CD8-positive, alpha-beta memory T cell (primary cell): ENCODE measurements around the gene EML3. TPM values are rescaled to one million over a fixed set of nuclear protein-coding genes. Genes with fewer than 3 reads are reported as not detected.

ENCODE experiments used
- CTCF ChIA-PET: fragments of 350-600 bp; sonication (Branson Sonifier 250); formaldehyde crosslinking; loops from one replicate; lab custom pipeline; 2021; ENCODE audit warnings: antibody characterized with exemption; lab: Charles Lee
- POLR2A ChIA-PET: fragments of 350-600 bp; sonication (Branson Sonifier 250); formaldehyde crosslinking; loops from one replicate; lab custom pipeline; 2021; ENCODE audit warnings: antibody characterized with exemption; lab: Charles Lee
- DNase-seq, 5 donors: peaks; one replicate each; pipeline versions ENCODE4 v3.0.0 to v3.0.0-alpha.2; 2020 to 2022; ENCODE audit warnings: mixed read lengths in 1 of 5
- H3K27ac ChIP-seq: one replicate; pipeline ENCODE4 v1.7.0; 2013; ENCODE audit warnings: low read depth, mild to moderate bottlenecking, low read length, moderate library complexity
- H3K27me3 ChIP-seq: 2 replicates; pipeline ENCODE4 v1.7.0; 2013; ENCODE audit warnings: low read length, mild to moderate bottlenecking; ENCODE audit not compliant: insufficient read depth, poor library complexity, severe bottlenecking
- H3K36me3 ChIP-seq: 2 replicates; pipeline ENCODE4 v1.7.0; 2013; ENCODE audit warnings: mild to moderate bottlenecking, low read length, moderate library complexity; ENCODE audit not compliant: insufficient read depth
- H3K4me1 ChIP-seq: 2 replicates; pipeline ENCODE4 v1.7.0; 2013; ENCODE audit warnings: mild to moderate bottlenecking, low read length, moderate library complexity; ENCODE audit not compliant: insufficient read depth
- H3K4me3 ChIP-seq: 2 replicates; pipeline ENCODE4 v1.7.0; 2013; ENCODE audit warnings: mild to moderate bottlenecking, low read length
- H3K9me3 ChIP-seq: 2 replicates; pipeline ENCODE4 v1.7.0; 2013; ENCODE audit warnings: mild to moderate bottlenecking, low read length
- H3K27ac Mint-ChIP-seq, 8 donors: one replicate each; pipeline ENCODE4 v1.8.0; 2020 to 2021; ENCODE audit warnings: mixed read lengths in 8 of 8, mild to moderate bottlenecking in 6 of 8, inconsistent platforms in 3 of 8, moderate library complexity in 3 of 8
- H3K27me3 Mint-ChIP-seq, 2 donors: one replicate each; pipeline ENCODE4 v1.8.0; 2020 to 2021; ENCODE audit warnings: mixed read lengths in 2 of 2, mild to moderate bottlenecking in 1 of 2, moderate library complexity in 1 of 2
- H3K36me3 Mint-ChIP-seq, 3 donors: one replicate each; pipeline ENCODE4 v1.8.0; 2020 to 2021; ENCODE audit warnings: mixed read lengths in 3 of 3, inconsistent platforms in 1 of 3, mild to moderate bottlenecking in 1 of 3
- H3K4me1 Mint-ChIP-seq, 3 donors: one replicate each; pipeline ENCODE4 v1.8.0; 2020 to 2021; ENCODE audit warnings: mixed read lengths in 3 of 3, inconsistent platforms in 1 of 3, mild to moderate bottlenecking in 1 of 3
- H3K4me3 Mint-ChIP-seq, 7 donors: one replicate each; pipeline ENCODE4 v1.8.0; 2020 to 2021; ENCODE audit warnings: mixed read lengths in 7 of 7, mild to moderate bottlenecking in 6 of 7, moderate library complexity in 4 of 7, inconsistent platforms in 2 of 7
- H3K9me3 Mint-ChIP-seq, 5 donors: one replicate each; pipeline ENCODE4 v1.8.0; 2020 to 2022; ENCODE audit warnings: mixed read lengths in 5 of 5, mild to moderate bottlenecking in 3 of 5, moderate library complexity in 2 of 5, inconsistent platforms in 1 of 5
- polyA plus RNA-seq: library from polyadenylated mRNA; unstranded; fragments of 300-500 nt; fragmentation: Illumina TruSeq; gene quantifications from one replicate; pipeline ENCODE4 v1.2.3, GENCODE V29; 2021
- total RNA-seq, 2 experiments: library from RNA; stranded (reverse); gene quantifications; one replicate each; pipeline ENCODE4 v1.2.3, GENCODE V29; 2021

The EML3 gene
- total and polyA plus RNA-seq, 3 experiments from 2014 or later = 22.9 to 134 (median 133) TPM

DNA sequence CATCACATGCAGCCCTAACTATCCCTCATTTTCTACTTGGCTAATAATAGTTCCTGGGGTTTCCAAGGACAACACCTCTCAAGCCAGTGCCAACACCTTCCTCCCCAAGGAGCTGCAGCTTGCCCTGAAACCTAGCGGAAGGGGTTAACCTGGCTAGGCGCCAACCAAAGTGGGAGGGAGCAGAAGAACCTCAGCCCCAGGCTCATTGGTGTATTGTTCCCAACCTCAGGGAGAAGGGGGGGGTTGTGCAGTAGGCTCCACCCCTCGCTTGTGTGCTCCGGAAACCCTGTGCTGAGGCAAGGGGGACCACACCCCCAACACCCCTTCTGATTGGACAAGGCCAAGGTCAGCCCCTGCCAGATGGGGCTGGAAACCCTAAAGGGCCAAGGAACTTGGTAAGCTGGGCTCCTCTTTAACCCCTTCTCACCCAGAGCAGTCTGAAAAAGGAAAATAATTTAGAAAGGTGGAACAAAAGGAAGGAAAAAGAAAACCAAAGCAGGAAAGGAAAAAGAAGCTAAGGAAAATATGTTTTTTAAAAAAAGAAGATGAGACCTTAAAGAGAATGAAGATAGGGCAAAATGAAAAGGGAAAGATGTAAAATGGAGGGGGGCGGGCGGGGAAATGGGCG is 13.4 kb downstream of the EML3 start:
- ChIA-PET CTCF (interaction anchor here (0.7 to 1.4 kb wide), 6 partner anchors 8 to 66 kb away, joined by 3 to 5 read pairs (median 3); partner anchors contain the start of genes C11orf98, CSKMT and TUT1), POLR2A (interaction anchor here (0.6 to 3.5 kb wide), 8 partner anchors 8 to 282 kb away, joined by 3 to 63 read pairs (median 4); partner anchors contain the start of genes C11orf98, CSKMT, HNRNPUL2 and LBHD1)
- peak; percentile 89 to 98 (median 98) for DNase-seq
- Mint-ChIP-seq H3K9me3 (no peaks in the 10 kb centered on the region), H3K4me1 (peaks cover 56 to 71% (median 68%) of the 10 kb centered on the region in 3 donors), H3K36me3 (peaks cover 27 to 90% (median 40%) of the 10 kb centered on the region in 3 donors), H3K27me3 (peaks cover 0 to 5% of the 10 kb centered on the region in 2 donors), H3K4me3 (peak overlapping the region; percentile 91 to 97 (median 93)), H3K27ac (peak overlapping the region; percentile 92 to 98 (median 96))
- H3K4me3 ChIP-seq = peak overlapping the region; percentile 89
- H3K4me1 ChIP-seq = peaks cover 29% of the 10 kb centered on the region
- no peaks in the 10 kb centered on the region for H3K27me3 ChIP-seq
- H3K36me3 ChIP-seq = peaks cover 52% of the 10 kb centered on the region
- peak overlapping the region; percentile 86 for H3K27ac ChIP-seq
- no peaks in the 10 kb centered on the region for H3K9me3 ChIP-seq

DNA sequence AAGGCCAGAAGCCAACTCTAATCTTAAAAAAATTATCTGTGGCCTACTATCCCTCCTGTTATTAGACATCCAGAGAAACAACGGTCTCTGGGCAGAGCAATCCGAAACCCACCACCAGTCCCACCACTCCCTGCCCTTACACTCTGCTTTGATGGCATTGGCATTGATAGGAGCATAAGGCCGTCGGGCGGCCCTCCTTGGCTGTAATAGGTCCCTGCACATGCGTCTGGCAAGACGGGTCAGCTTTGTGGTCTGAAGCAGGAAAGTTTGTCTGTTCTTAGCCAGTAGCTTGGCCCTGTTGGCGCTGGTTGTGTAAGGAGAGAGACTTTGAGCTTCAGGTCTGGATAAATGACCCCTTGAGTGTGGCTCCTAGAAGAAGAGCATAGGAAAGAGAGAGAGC is 17.5 kb downstream of the EML3 start:
- Histone ChIP-seq H3K4me3 (no peak overlapping the region), H3K9me3 (no peaks in the 10 kb centered on the region), H3K4me1 (peaks cover 55% of the 10 kb centered on the region), H3K27ac (no peak overlapping the region), H3K36me3 (peaks cover 50% of the 10 kb centered on the region), H3K27me3 (no peaks in the 10 kb centered on the region)
- no peak for DNase-seq
- ChIA-PET POLR2A (no interaction called here), CTCF (interaction anchor here (0.9 to 5.1 kb wide), 4 partner anchors 17 to 99 kb away, joined by 3 to 46 read pairs (median 26); partner anchors contain the start of genes B3GAT3, C11orf98 and CSKMT)
- Mint-ChIP-seq H3K4me1 (peaks cover 60 to 80% (median 80%) of the 10 kb centered on the region in 3 donors), H3K27me3 (peaks cover 0 to 6% of the 10 kb centered on the region in 2 donors), H3K4me3 (peak overlapping the region in 2 of 7 donors; percentile 29 to 37), H3K36me3 (peaks cover 23 to 82% (median 34%) of the 10 kb centered on the region in 3 donors), H3K27ac (peak overlapping the region in 4 of 8 donors; percentile 56 to 88 (median 70)), H3K9me3 (no peaks in the 10 kb centered on the region)

DNA sequence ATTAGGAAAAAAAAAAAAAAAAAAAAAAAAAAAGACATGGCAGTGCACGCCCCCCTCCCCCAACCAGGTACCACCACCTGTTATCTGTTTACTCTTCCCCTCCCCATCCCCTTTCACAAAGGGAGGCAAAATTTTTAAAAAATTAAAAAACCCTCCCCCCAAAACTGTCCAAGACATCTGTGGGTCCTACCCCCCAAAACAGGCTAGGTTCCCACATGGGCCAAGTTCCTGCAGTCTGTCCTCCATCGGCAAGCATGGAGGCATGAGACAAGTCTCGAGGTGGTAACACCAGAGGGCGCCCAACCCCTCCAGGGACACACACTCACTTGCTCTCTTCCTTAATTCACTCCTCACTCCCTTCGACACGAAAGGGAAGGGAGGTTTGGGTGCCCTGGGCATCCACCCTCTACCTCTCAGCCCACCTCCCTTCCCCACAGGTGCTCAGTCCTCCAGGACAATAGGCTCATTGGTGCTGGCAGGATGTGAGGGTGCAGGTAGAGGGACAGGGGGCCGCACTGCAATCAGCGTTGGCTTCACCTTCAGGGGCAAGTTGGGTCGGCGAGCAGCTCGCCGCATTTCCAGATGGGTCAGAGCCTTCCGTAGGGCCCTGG is 19.0 kb downstream of the EML3 start:
- Histone ChIP-seq H3K36me3 (peaks cover 52% of the 10 kb centered on the region), H3K4me3 (no peak overlapping the region), H3K27me3 (no peaks in the 10 kb centered on the region), H3K9me3 (no peaks in the 10 kb centered on the region), H3K27ac (no peak overlapping the region), H3K4me1 (peaks cover 52% of the 10 kb centered on the region)
- CTCF ChIA-PET = interaction anchor here (0.7 to 5.1 kb wide), 21 partner anchors 8 to 312 kb away, joined by 3 to 46 read pairs (median 7); partner anchors contain the start of genes B3GAT3, C11orf98, CSKMT and EEF1G
- peak overlapping the region; percentile 59 to 94 (median 72) for H3K4me3 Mint-ChIP-seq
- POLR2A ChIA-PET = interaction anchor here (0.6 to 3.3 kb wide), 10 partner anchors 15 to 1511 kb away, joined by 3 to 71 read pairs (median 12); partner anchors contain the start of genes B3GAT3, C11orf98, CSKMT and EML3
- no peaks in the 10 kb centered on the region for H3K9me3 Mint-ChIP-seq
- peaks cover 13 to 72% (median 22%) of the 10 kb centered on the region in 3 donors for H3K36me3 Mint-ChIP-seq
- peaks cover 46 to 79% (median 70%) of the 10 kb centered on the region in 3 donors for H3K4me1 Mint-ChIP-seq
- peak overlapping the region; percentile 84 to 99 (median 97) for H3K27ac Mint-ChIP-seq
- peaks cover 0 to 3% of the 10 kb centered on the region in 2 donors for H3K27me3 Mint-ChIP-seq
- peak; percentile 65 to 87 (median 69) for DNase-seq

DNA sequence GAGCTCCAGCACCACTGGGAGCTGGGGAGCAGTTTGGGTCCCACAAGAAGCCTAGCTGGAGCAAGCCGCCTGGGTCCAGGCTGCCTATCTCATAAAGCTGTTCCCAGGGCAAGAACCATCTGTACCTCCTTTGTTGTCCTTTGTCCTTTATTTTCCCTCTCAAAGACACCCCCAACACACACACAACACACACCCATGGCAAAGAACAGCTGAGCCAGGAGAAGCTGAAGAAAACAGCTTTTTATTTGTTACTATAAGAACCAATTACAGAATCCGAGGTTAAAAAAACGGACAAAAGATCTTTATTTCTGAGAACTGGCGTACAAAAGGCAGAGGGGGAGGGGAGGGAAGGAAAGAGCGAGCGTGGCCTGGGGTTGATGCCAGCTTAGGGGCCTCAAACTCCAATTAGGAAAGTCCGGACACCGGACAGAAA is 19.6 kb downstream of the EML3 start:
- Histone ChIP-seq H3K4me1 (peaks cover 47% of the 10 kb centered on the region), H3K27ac (peak overlapping the region; percentile 92), H3K27me3 (no peaks in the 10 kb centered on the region), H3K36me3 (peaks cover 48% of the 10 kb centered on the region), H3K9me3 (no peaks in the 10 kb centered on the region), H3K4me3 (no peak overlapping the region)
- Mint-ChIP-seq H3K27me3 (peaks cover 0 to 3% of the 10 kb centered on the region in 2 donors), H3K4me1 (peaks cover 41 to 75% (median 64%) of the 10 kb centered on the region in 3 donors), H3K27ac (peak overlapping the region in 7 of 8 donors; percentile 64 to 99 (median 98)), H3K9me3 (no peaks in the 10 kb centered on the region), H3K4me3 (peak overlapping the region in 2 of 7 donors; percentile 5 to 72), H3K36me3 (peaks cover 11 to 72% (median 20%) of the 10 kb centered on the region in 3 donors)
- ChIA-PET CTCF (interaction anchor here (0.7 to 5.1 kb wide), 24 partner anchors 8 to 312 kb away, joined by 3 to 46 read pairs (median 8); partner anchors contain the start of genes B3GAT3, C11orf98, CSKMT and EEF1G), POLR2A (interaction anchor here (0.5 to 3.3 kb wide), 13 partner anchors 10 to 1511 kb away, joined by 3 to 71 read pairs (median 8); partner anchors contain the start of genes B3GAT3, C11orf98, CSKMT and EML3)
- DNase-seq = no peak

DNA sequence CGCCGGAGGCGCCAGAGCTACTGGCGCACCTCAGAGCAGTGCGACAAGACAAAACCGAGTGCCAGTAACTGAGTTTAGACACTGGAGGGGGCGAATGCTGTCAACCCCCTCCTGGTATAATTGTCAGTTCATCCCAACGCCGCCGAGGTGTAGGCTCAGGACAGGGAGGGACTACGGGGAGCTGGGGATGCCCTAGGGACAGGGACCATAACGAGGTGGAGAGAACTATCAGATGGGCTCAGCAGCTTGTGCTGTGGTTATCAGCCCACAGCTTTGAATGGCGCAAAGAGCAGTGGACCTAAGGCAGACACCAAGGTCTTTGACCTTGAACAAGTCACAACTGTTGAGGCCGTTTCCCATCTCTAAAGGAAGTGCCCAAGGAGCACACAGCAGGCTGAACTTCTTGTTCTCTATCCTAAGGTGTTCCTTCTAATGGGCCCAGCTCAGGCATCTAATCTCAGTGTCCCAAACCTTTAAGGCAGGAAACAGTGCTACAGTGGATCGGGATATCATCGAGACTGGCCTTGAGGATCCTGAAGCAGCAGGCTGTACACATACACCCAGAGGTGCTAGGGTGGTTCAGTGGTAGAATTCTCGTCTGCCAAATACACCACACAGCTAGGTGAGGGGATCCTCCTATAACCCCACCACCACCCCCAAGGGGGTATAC is 20.3 kb downstream of the EML3 start:
- POLR2A ChIA-PET = interaction anchor here (0.5 to 3.3 kb wide), 32 partner anchors 8 to 1512 kb away, joined by 3 to 71 read pairs (median 8); partner anchors contain the start of genes B3GAT3, BSCL2, C11orf98 and CSKMT

DNA sequence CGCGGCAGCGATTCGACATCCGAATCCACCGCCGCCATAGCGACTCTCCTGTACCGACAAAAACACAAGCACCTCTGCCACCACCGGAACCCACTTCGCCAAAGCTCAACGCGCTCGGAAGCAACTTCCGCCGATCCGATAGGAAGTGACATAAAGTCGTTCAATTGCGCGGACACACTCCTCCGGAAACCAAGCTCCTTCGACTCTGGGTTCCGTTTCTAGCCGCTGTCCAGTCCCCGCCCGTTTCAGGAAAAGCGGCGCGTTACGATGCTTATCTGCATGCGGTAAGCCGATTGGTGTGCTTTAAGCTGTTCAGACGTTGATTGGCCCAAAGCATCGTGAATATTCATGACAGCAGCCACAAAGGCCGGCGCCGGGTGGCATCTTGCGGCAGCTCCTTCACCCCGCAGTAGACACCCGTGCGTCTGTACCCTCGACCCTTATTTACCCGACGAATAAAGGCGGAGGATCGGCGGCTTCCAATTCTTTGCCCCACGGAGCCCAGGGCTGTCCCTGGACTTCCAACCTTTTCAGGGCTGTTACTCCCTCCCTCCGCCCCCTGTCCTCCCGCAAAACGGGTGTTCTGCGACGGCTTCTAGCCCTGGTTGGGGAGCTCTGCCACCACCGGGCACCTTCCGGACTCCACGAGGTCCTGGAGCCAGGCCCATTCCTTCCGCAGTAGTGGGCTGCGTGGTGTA is 21.0 kb downstream of the EML3 start, which contains the start of gene TUT1:
TSS of gene TUT1 (minus strand) at position 76 of the 698 bp plus-strand sequence. CDS start at position 38, 38 bp downstream.
- POLR2A ChIA-PET = interaction anchor here (0.5 to 3.3 kb wide), 37 partner anchors 9 to 265 kb away, joined by 3 to 71 read pairs (median 7); partner anchors contain the start of genes B3GAT3, BSCL2, C11orf98 and CSKMT
- Histone ChIP-seq H3K4me1 (peaks cover 41% of the 10 kb centered on the region), H3K36me3 (peaks cover 44% of the 10 kb centered on the region), H3K9me3 (no peaks in the 10 kb centered on the region), H3K27me3 (no peaks in the 10 kb centered on the region), H3K27ac (peak within 1 kb of the TSS; percentile 92), H3K4me3 (peak within 1 kb of the TSS; percentile 83)
- DNase-seq = peak; percentile 91 to 98 (median 97)
- peaks cover 0 to 3% of the 10 kb centered on the region in 2 donors for H3K27me3 Mint-ChIP-seq
- H3K27ac Mint-ChIP-seq = peak within 1 kb of the TSS; percentile 84 to 99 (median 98)
- H3K36me3 Mint-ChIP-seq = peaks cover 7 to 72% (median 11%) of the 10 kb centered on the region in 3 donors
- CTCF ChIA-PET = interaction anchor here (0.6 to 5.1 kb wide), 52 partner anchors 8 to 289 kb away, joined by 3 to 46 read pairs (median 5); partner anchors contain the start of genes B3GAT3, C11orf98, CSKMT and EEF1G
- H3K4me1 Mint-ChIP-seq = peaks cover 36 to 71% (median 59%) of the 10 kb centered on the region in 3 donors
- H3K9me3 Mint-ChIP-seq = no peaks in the 10 kb centered on the region
- H3K4me3 Mint-ChIP-seq = peak within 1 kb of the TSS; percentile 84 to 98 (median 95)

More for the DNA sequence above, 20.3 kb downstream of the EML3 start:
- Mint-ChIP-seq H3K27ac (peak overlapping the region; percentile 84 to 99 (median 98)), H3K36me3 (peaks cover 7 to 72% (median 14%) of the 10 kb centered on the region in 3 donors), H3K4me1 (peaks cover 38 to 74% (median 59%) of the 10 kb centered on the region in 3 donors), H3K27me3 (peaks cover 0 to 3% of the 10 kb centered on the region in 2 donors), H3K4me3 (peak overlapping the region; percentile 84 to 98 (median 95)), H3K9me3 (no peaks in the 10 kb centered on the region)
- Histone ChIP-seq H3K27ac (peak overlapping the region; percentile 92), H3K27me3 (no peaks in the 10 kb centered on the region), H3K36me3 (peaks cover 48% of the 10 kb centered on the region), H3K9me3 (no peaks in the 10 kb centered on the region), H3K4me3 (peak overlapping the region; percentile 78), H3K4me1 (peaks cover 43% of the 10 kb centered on the region)
- DNase-seq = no peak
- CTCF ChIA-PET = interaction anchor here (0.6 to 5.1 kb wide), 53 partner anchors 7 to 289 kb away, joined by 3 to 46 read pairs (median 5); partner anchors contain the start of genes B3GAT3, C11orf98, CSKMT and EEF1G
